SK-N-SH (cell line): ENCODE data around the gene TCHP. TPM values are rescaled to one million over a fixed set of nuclear protein-coding genes. Genes with fewer than 3 reads are reported as not detected.

Source experiments
- CTCF ChIA-PET: fragments of 300-600, 350-600 bp; formaldehyde crosslinking; extraction: SDS; loops from one replicate; lab custom pipeline; 2021; lab: Yijun Ruan, JAX
- POLR2A ChIA-PET: fragments of 350-600 bp; sonication (Branson Sonifier 250); formaldehyde crosslinking; extraction: SDS; loops from one replicate; lab custom pipeline; 2020; ENCODE audit warnings: antibody characterized with exemption, inconsistent platforms; lab: Yijun Ruan, JAX
- DNase-seq: peaks from one replicate; pipeline ENCODE4 v3.0.0; 2012
- H2AFZ ChIP-seq: fragments of 200-600 bp; sonication (generic); 2 replicates; pipeline ENCODE4 v1.8.1; 2016; ENCODE audit warnings: antibody characterized with exemption, mild to moderate bottlenecking, low read depth
- H3F3A ChIP-seq: fragments of 200-600 bp; sonication (generic); replicated peaks from 2 replicates; pipeline ENCODE3; 2016; ENCODE audit warnings: antibody characterized with exemption, mild to moderate bottlenecking; ENCODE audit not compliant: insufficient read depth
- H3K27ac ChIP-seq, 2 experiments: fragments of 200-500 bp in 1 of 2; fragments of 200-600 bp in 1 of 2; sonication (Bioruptor generic) in 1 of 2; sonication (generic), shearing (Covaris generic) in 1 of 2; 2 replicates each; pipeline versions ENCODE4 v1.5.1 to v1.6.1; 2014 to 2016; ENCODE audit warnings: low read depth in 2 of 2, inconsistent platforms in 1 of 2, low read length in 1 of 2, mild to moderate bottlenecking in 1 of 2, mixed read lengths in 1 of 2
- H3K27me3 ChIP-seq: fragments of 200-600 bp; sonication (generic), shearing (Covaris generic); 2 replicates; pipeline ENCODE4 v1.6.1; 2016; ENCODE audit warnings: mixed run types; ENCODE audit not compliant: insufficient read depth
- H3K36me3 ChIP-seq, 2 experiments: fragments of 200-500 bp in 1 of 2; fragments of 200-600 bp in 1 of 2; sonication (Bioruptor generic) in 1 of 2; sonication (generic) in 1 of 2; replicated peaks in 1 of 2; 2 replicates each; pipeline versions ENCODE3 to v1.5.1; 2014 to 2016; ENCODE audit warnings: low read length in 1 of 2, mild to moderate bottlenecking in 1 of 2; ENCODE audit not compliant: insufficient read depth in 2 of 2, control insufficient read depth in 1 of 2
- H3K4me1 ChIP-seq, 2 experiments: fragments of 200-500 bp in 1 of 2; fragments of 200-600 bp in 1 of 2; sonication (Bioruptor generic) in 1 of 2; sonication (generic), shearing (Covaris generic) in 1 of 2; 2 replicates each; pipeline versions ENCODE4 v1.5.1 to v1.6.1; 2014 to 2016; ENCODE audit warnings: low read depth in 1 of 2, low read length in 1 of 2, mixed run types in 1 of 2; ENCODE audit not compliant: insufficient read depth in 2 of 2, control insufficient read depth in 1 of 2
- H3K4me2 ChIP-seq: fragments of 200-600 bp; sonication (generic), shearing (Covaris generic); 2 replicates; pipeline ENCODE4 v1.6.1; 2017; ENCODE audit warnings: mixed run types
- H3K4me3 ChIP-seq, 2 experiments: fragments of 200-500 bp in 1 of 2; fragments of 200-600 bp in 1 of 2; sonication (Bioruptor generic) in 1 of 2; sonication (generic), shearing (Covaris generic) in 1 of 2; 2 replicates each; pipeline versions ENCODE4 v1.5.1 to v1.8.1; 2014 to 2016; ENCODE audit warnings: low read depth in 2 of 2, inconsistent platforms in 1 of 2, low read length in 1 of 2, mild to moderate bottlenecking in 1 of 2, mixed read lengths in 1 of 2, moderate library complexity in 1 of 2
- H3K79me2 ChIP-seq: fragments of 200-600 bp; sonication (generic); 2 replicates; pipeline ENCODE4 v1.8.1; 2017; ENCODE audit warnings: mild to moderate bottlenecking; ENCODE audit not compliant: insufficient read depth
- H3K9ac ChIP-seq: fragments of 200-600 bp; sonication (generic); 2 replicates; pipeline ENCODE4 v1.6.1; 2017; ENCODE audit warnings: mixed run types
- H3K9me2 ChIP-seq: fragments of 200-600 bp; sonication (generic); 2 replicates; pipeline ENCODE4 v1.6.1; 2017; ENCODE audit warnings: mixed run types
- H3K9me3 ChIP-seq: fragments of 200-600 bp; sonication (generic); 2 replicates; pipeline ENCODE4 v1.6.1; 2017; ENCODE audit warnings: mixed run types, mild to moderate bottlenecking, moderate library complexity
- H4K20me1 ChIP-seq: fragments of 200-600 bp; sonication (generic); 2 replicates; pipeline ENCODE4 v1.6.1; 2017; ENCODE audit warnings: mild to moderate bottlenecking, mixed run types; ENCODE audit not compliant: insufficient read depth
- ELF1 ChIP-seq: IDR thresholded peaks from 2 replicates; pipeline ENCODE4 v1.4.0; 2012
- EZH2phosphoT487 ChIP-seq: fragments of 200-600 bp; sonication (generic); IDR thresholded peaks from 2 replicates; pipeline ENCODE4 v1.6.1; 2017; ENCODE audit warnings: low read depth, mixed run types, mild to moderate bottlenecking, antibody characterized with exemption, moderate library complexity, borderline replicate concordance
- FOSL2 ChIP-seq: IDR thresholded peaks from 2 replicates; pipeline ENCODE4 v1.4.0; 2012; ENCODE audit warnings: low read depth, mild to moderate bottlenecking, moderate library complexity, borderline replicate concordance
- FOXJ3 ChIP-seq: sonication (generic); formaldehyde crosslinking; IDR thresholded peaks from 2 replicates; pipeline ENCODE4 v1.5.1; 2020; ENCODE audit warnings: mild to moderate bottlenecking, missing genetic modification reagents
- GABPA ChIP-seq: IDR thresholded peaks from 2 replicates; pipeline ENCODE4 v1.4.0; 2012; ENCODE audit warnings: low read depth, mild to moderate bottlenecking
- MAX ChIP-seq: IDR thresholded peaks from 2 replicates; pipeline ENCODE4 v1.4.0; 2012; ENCODE audit warnings: low read depth
- MEF2A ChIP-seq: IDR thresholded peaks from 2 replicates; pipeline ENCODE4 v1.4.0; 2012; ENCODE audit warnings: low read depth, borderline replicate concordance
- MXI1 ChIP-seq: IDR thresholded peaks from 2 replicates; pipeline ENCODE4 v1.6.1; 2012; ENCODE audit warnings: mild to moderate bottlenecking, low read depth, low read length, improper control_type of control experiment
- NRF1 ChIP-seq: IDR thresholded peaks from 2 replicates; pipeline ENCODE4 v1.6.1; 2012; ENCODE audit warnings: low read depth, mild to moderate bottlenecking, low read length
- RAD21 ChIP-seq: IDR thresholded peaks from 2 replicates; pipeline ENCODE4 v1.6.1; 2012; ENCODE audit warnings: mild to moderate bottlenecking, low read length
- REST ChIP-seq: IDR thresholded peaks from 2 replicates; pipeline ENCODE4 v1.6.1; 2012; ENCODE audit warnings: mild to moderate bottlenecking, low read depth, low read length, moderate library complexity
- RFX5 ChIP-seq: IDR thresholded peaks from 2 replicates; pipeline ENCODE4 v1.6.1; 2012; ENCODE audit warnings: mild to moderate bottlenecking, improper control_type of control experiment, low read length
- RXRA ChIP-seq: IDR thresholded peaks from 2 replicates; pipeline ENCODE4 v1.4.0; 2012; ENCODE audit warnings: low read depth, mild to moderate bottlenecking, borderline replicate concordance
- SMC3 ChIP-seq: IDR thresholded peaks from 2 replicates; pipeline ENCODE4 v1.6.1; 2012; ENCODE audit warnings: low read depth, low read length, improper control_type of control experiment
- TCF12 ChIP-seq: IDR thresholded peaks from 2 replicates; pipeline ENCODE4 v1.4.0; 2012
- WGBS: methylation state at CpG from one replicate; pipeline ENCODE4 v1.1.6; 2017; ENCODE audit warnings: low lambda C conversion rate; 5-methylcytosine and 5-hydroxymethylcytosine counted together
- polyA plus RNA-seq, 3 experiments: library from polyadenylated mRNA; depleted of rRNA; stranded (reverse); fragments of >200 nt; gene quantifications; 2 replicates each; pipeline ENCODE4 v1.2.3, GENCODE V29; 2012
- TF ChIP-seq, protein P1 (sequence below): IDR thresholded peaks from 2 replicates; pipeline ENCODE4 v1.4.0; 2012; ENCODE audit warnings: low read depth, borderline replicate concordance

Gene TCHP
- polyA plus RNA-seq, 1 of the 3 experiments (the other 2 are of a cell fraction) = 37.3 TPM

DNA sequence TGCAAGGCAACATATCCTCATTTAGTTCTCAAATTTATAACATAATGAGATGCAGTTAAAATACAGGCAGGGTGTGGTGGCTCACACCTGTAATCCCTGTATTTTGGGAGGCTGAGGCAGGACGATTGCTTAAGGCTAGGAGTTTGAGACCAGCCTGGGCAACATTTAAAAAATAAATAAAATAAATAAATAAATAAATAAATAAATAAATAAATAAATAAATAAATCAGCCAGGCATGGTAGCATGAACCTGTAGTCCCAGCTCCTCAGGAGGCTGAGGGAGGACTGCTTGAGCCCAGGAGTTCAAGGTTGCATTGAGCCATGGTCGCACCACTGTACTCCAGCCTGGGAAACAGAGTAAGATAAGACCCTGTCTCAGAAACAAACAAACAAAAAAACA is 39.4 kb downstream of the TCHP start:
- H3K36me3 ChIP-seq = peaks cover 31 to 35% of the 10 kb centered on the region in 2 experiments
- ChIA-PET POLR2A (no interaction called here), CTCF (interaction anchor here (1.7 kb wide), 1 partner anchor 11 kb away, joined by 6 read pairs; no protein-coding TSS in a partner anchor)
- 79% methylated on average over 2 of the region's 2 CpGs for WGBS
- no peaks in the 10 kb centered on the region for H3K27me3 ChIP-seq
- TF ChIP-seq TCF12 (no peak), RAD21 (no peak), NRF1 (no peak), REST (no peak), EZH2phosphoT487 (no peak), MAX (no peak), SMC3 (no peak), MXI1 (no peak), GABPA (no peak), ELF1 (no peak), FOSL2 (no peak), MEF2A (no peak), FOXJ3 (no peak), RFX5 (no peak), RXRA (no peak)
- TF ChIP-seq, protein P1, sequence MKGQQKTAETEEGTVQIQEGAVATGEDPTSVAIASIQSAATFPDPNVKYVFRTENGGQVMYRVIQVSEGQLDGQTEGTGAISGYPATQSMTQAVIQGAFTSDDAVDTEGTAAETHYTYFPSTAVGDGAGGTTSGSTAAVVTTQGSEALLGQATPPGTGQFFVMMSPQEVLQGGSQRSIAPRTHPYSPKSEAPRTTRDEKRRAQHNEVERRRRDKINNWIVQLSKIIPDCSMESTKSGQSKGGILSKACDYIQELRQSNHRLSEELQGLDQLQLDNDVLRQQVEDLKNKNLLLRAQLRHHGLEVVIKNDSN = no peak
- DNase-seq = no peak
- no peak overlapping the region for H3K4me3 ChIP-seq
- no peak overlapping the region for H2AFZ ChIP-seq
- no peaks in the 10 kb centered on the region for H3K9me2 ChIP-seq
- no peak overlapping the region for H3K27ac ChIP-seq
- H3K4me1 ChIP-seq = no peaks in the 10 kb centered on the region
- no peaks in the 10 kb centered on the region for H3F3A ChIP-seq
- H3K9ac ChIP-seq = no peak overlapping the region
- H3K4me2 ChIP-seq = no peak overlapping the region
- no peaks in the 10 kb centered on the region for H3K79me2 ChIP-seq
- H4K20me1 ChIP-seq = no peaks in the 10 kb centered on the region
- H3K9me3 ChIP-seq = no peaks in the 10 kb centered on the region
